Measurements from ENCODE around the gene MPO.
A peak's percentile ranks its signal among the peaks of the same experiment; 100 is the strongest.

MPO gene

DNA sequence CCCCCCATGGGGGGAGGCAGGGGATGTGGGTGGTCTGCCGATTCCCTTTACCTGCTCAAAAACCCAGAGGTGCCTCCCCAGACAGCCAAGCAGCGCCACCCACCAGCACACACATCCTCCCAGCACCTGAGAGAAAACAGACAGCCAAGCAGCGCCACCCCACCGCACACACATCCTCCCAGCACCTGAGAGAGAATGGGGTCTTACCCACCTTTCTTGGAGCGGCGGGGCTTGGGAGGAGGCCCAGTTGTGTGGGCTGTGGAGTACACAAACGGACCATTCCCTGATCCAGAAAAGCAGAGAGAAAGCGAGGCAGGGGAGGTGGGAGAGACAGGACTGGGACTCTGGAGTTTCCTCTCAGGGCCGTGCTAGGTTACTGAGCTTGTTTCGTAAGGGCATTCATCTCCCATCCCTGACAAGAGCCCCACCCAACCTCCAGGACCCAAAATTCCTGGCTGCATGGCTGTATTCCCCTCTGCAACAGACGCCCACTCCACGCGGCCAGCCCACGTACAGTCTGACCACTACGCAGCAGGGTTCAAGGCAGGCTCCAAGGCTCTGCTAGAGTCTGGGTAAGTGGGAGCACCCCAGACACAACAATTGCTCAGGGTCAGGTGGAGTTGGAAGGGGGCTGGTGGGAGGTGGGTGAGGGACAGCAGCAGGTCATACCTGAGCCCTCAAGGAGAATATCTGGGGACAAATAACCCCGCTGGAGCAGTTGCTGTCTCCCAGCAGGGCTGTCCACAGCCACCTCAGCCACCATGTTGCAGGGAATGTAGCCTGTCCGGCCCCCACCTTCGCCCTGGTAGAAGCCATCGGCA lies 25.6 kb upstream of the MPO start:
- DNase-seq: no peak

DNA sequence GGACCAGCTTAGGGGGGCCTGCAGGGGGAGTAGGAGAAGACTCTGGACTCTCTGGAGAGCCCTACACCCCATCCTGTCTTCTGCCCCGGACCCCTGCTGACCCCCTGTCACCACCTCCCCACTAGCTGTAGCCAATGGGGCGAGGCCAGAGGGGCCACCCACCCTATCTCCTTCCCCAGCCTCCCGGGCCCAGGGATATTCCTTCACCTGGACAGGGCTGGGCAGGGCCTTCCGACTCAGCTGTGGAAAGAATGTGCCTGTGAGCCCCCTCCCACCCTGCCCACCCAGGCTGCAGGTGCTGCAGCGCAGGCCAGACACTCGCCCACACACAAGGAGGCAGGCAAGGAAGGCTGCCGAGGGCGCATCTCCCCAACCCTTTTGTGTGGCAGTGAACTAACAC lies 24.9 kb upstream of the MPO start:
- no peak for DNase-seq

DNA sequence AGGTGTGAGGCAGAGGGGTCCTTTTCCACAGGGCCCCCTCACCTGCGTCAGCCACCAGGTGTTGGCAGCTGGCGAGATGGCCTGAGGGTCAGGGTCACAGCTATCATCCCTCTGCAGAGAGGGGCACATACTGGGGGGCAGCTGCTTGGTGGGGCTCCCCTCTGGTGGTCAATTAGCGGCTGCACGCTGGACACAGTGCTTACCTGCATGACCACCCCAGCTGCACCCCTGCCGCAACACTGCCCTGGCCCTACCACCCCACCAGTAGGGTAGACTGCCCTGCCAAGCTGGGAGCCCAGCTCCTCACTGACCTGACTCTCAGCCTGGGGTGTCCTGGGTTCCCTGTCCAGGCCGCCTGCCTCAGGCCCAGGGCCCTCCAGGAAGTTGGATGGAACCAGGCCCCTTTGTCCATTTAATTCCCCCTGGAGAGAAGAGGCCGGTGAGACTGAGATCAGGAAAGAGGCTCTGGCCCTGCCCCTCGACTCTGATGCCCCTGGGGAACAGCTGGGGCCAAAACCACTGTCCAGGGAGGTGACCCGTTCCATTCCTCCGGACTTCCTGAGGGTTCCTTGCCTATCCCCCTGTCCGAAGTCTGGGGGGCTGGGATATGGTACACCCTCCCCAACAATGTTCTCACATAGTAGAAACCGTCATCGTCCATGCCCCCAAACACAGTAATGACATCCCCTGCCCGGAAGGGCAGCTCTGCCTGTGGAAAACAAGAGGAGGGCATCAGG lies 24.2 kb upstream of the MPO start:
- DNase-seq: no peak

DNA sequence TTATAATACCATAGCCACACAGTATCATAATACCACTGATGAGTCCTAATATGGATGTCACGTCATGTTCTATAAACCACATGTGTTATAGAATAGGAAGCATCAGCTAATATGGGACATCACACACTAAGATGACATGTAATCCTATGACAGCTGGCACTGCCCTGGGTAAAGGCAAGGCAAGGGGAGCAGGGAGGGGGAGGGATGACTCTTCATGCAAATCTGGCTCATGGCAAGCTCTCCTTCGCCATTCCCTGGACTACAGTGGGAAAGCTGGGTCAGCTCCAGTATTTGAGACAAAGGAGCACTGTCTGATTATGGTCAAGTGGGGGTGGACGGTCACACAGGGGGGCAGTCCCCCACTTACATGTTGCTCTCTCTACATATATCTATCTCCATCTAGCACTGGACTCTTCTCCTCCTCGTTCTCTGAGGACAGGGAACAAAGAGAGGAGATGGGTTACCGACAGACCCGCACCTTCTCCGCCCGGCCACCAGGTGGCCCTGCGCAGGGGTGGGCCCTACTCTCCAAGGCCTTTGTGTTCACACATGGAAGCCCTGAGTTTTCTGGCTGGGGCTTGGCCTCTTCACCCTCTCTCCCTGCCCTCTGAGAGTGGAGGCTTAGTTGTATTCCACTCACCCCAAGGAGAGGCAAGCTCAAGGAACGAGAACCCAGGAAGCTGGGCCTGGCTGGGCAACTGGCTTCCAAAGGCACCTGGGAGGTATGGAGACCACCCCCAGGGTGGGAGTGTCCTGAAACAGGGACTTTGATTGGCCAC lies 23.4 kb upstream of the MPO start:
- peak; percentile 28 for DNase-seq

DNA sequence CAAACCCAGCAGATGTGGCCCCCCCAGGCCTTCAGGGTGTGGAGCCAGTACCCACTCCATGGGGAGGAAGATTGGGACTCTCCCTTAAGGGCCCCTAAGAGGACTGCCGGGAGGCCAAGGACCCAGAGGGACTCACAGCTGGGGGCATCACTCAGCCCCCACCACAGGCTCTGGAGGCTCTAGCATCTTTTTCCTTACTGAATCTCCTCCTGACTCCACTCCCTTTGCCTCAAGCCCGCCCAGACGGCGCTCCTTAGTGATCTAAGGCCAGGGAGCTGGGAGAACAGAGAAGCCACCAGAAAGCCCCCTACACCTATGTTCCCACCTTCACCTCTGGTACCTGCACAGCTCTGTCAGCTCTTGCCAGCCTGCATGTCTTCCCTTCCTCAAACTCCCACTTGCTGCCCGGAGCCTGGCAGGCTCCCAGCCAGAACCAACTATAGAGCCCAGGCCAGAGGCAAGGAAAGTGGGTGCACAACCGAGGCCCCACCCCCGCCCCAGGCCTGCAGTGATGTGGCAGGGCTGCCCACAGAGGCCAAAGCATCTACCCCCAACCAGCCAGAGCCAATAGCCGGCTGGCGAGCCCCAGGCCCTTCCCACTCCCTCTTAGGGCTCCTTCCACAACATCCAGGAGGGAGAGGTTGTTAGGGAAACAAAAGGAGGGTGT lies 22.3 kb upstream of the MPO start:
- DNase-seq: no peak

DNA sequence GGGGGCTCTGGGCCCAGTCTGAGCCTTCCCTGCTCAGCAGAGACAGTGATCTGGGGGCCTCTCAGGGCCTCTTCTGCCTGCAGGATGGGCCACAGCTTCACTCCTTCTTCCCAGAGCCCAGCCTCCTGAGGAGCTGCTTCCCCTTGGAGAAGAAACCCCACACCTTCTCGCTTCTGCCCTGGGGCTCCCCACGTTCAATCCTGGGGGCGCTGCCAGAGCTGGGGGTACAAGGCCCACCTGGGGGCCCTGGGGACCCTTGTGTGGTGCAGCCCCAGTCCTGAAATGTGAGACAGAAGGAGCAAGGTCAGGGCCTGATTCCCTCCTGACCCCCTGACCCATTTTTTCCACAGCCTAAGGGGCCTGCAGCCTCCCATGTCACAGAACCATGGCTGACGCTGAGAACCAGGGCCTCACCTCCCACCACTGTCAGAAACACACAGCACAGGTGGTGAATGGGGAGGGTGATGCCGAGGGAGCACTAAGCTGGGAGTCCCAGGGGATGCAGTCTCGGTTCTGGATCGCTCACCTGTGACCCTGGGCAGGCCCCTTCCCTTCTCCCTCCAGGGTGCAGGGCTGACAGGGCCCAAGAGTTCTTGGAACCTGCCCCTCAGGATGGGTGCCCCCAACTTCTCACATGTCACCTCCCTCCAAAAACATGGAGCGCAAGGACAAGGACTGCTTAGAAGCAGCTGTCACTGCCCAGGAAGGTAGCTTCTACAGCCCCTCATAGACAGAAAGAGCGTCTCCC lies 21.6 kb upstream of the MPO start:
- no peak for DNase-seq

GRCh38 chr17:58301504-58302150 lies 20.9 kb upstream of the MPO start:
- DNase-seq: no peak

GRCh38 chr17:58300336-58300735 lies 19.6 kb upstream of the MPO start:
- no peak for DNase-seq

DNA sequence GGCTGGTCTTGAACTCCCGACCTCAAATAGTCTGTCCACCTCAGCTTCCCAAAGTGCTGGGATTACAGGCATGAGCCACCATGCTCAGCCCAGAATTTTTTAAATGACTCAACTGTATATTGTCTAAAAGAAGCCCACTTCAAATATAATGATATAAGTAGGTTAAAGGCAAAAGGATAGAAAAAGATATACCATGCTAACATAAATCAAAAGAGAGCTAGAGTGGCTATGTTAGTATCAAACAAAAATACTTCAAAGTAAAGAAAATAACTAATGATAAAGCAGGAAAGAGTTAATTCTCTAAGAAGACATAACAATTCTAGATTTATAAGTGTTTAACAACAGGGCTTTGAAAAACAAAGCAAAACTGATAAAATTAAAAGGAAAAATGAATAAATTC lies 13.3 kb upstream of the MPO start:
- DNase-seq: no peak

GRCh38 chr17:58291246-58291645 lies 10.5 kb upstream of the MPO start:
- no peak for DNase-seq

DNA sequence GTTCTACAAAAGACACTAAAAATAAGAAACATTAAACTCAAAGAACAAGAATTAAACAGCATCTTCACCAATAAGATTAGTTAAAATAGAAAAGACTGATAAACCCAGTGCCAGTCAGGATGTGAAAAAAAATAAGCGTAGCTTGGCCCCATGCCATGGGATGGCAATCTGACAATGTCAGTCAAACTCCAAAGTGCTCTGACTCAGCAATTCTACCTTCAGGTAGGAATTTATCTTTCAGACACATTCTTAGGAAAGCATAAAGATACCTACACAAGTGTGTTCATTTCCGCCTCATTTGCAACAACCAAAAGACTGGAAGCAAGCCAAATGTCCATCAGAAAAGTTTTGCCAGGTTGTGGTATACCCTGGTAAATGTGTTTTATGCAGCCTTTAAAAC lies 9.1 kb upstream of the MPO start:
- no peak for DNase-seq

DNA sequence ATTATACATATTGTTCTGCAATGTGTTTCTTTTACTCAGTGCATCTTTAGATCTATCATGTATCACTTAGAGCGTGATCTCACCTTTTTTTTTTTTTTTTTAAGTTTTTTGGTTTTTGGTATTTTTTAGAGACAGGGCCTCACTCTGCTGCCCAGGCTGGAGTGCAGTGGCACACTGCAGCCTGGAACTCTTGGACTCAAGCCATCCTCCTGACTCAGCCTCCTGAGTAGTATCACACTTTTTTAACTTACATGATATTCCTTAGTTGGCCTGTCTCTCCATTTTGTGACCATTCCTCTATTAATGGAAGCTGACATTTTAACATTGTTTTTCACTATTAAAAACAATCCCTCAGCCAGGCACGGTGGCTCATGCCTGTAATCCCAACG lies 4.7 kb upstream of the MPO start:
- DNase-seq: no peak

DNA sequence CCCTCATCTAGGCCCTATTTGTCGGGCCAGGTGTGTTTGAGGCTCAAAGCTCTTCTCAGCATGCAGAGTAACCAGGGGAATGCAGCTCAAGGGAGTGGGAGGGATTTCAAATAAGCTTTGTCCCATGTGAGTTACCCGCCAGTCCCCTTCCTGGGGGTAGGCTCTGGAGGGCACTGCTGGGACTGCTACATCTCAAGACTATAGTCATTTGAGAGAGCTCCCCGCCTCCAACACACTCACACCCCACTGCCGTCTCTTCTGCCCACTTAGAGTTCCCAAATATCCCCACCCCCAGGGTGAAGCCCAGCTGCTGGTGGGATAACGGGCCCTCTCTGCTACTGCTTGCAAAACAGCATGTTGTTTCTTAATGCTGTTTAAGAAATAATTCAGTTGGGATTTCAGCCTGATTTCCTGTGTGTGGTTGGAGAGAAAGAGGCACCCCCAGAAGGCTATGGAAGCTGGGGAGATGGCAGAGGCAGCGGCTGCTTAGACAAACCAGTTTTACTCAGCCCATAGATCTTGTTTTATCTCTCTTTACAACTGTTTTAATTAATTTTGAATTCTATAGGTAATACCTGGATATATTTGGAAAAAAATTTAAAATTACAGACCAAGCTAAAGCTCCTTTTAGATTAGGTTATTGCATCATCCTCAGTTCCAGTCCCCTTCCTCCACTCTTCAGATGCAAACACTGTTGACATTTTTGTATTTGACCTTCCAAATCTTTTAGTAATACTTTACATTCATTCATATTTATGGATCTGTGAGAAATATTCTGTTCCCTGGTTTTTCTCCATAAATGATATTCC lies 4.1 kb upstream of the MPO start:
- no peak for DNase-seq

DNA sequence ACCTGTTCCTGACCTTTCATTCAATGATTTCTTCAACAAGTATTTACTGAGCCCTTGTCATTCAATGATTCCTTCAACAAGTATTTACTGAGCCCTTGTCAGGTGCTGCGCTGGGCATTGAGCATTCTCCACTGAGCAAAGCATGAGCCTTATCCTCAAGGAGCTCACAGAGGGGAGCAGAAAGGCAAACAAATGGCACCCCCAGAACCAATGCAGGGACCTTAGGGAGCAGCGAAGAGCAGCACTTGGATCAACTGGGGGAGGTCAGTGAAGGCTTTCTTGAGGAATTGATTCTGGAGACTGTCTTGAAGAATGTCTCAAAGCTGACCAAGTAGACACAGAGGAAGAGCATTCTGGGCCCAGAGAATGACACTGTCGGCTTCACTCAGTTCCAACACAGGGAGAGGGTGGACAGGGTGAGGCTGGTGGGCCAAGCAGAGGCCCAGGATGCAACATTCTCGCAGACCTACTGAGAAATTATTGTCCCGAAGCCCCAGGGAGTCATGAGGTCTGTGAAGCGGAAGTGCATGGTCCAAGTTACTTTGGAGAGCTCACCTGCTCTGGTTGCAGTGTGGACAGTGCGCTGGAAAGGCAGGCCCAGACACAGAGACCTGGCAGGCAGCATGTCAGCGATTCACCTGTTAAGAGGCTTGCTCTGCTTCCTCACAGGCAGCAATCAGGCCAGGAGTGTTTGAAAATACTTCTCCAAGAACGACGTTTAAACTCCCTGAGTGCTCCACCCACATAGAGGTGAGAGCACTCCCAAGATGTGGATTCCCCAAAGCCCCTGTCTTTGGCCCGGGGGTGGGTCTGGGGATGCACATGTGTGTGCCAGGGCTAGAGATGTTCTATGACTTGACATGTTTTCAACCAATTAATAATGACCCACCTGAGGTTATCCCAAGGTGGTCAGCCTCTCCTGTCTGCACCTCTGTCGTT lies 3.2 kb upstream of the MPO start:
- no peak for DNase-seq

DNA sequence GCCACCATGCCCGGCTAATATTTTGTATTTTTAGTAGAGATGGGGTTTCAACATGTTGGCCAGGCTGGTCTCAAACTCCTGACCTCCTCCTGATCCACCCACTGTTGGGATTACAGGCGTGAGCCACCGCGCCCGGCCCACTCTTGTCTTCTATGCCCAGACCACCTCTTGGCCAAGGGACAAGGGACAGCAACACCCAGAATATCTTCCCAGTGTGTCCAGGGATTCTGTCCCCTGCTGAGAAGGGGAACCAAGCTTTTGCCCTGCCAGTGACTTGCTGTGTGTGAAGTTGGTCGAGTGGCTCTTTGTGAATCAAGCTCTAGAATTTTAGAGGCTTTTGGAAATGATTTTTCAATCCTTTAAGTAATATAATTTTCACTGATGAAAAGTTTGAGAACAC lies 1.7 kb upstream of the MPO start:
- DNase-seq: no peak

DNA sequence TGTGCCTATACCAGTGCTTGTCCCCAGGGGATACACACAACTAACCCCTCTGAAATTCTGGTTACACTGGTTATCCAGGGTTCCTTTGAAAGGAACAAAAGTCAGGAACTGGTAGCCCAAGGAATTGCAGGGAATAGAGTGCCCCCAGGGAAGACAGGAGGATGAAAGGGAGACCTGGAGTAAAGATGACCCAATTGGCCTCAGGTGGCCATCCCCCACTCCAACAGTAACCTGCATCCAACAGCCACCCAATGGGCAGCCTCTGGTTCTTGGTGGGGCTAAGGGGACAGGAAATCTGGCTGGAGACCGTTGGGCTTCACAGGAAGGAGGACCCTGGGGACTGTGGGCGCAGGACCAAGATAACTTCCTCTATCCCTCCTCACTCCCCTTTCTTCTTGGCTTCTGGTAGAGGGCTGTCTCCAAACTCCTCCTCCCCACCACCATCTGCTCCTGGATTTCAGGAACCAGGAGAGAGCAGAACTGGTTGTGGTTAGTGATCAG lies 826 bp upstream of the MPO start:
- no peak for DNase-seq

DNA sequence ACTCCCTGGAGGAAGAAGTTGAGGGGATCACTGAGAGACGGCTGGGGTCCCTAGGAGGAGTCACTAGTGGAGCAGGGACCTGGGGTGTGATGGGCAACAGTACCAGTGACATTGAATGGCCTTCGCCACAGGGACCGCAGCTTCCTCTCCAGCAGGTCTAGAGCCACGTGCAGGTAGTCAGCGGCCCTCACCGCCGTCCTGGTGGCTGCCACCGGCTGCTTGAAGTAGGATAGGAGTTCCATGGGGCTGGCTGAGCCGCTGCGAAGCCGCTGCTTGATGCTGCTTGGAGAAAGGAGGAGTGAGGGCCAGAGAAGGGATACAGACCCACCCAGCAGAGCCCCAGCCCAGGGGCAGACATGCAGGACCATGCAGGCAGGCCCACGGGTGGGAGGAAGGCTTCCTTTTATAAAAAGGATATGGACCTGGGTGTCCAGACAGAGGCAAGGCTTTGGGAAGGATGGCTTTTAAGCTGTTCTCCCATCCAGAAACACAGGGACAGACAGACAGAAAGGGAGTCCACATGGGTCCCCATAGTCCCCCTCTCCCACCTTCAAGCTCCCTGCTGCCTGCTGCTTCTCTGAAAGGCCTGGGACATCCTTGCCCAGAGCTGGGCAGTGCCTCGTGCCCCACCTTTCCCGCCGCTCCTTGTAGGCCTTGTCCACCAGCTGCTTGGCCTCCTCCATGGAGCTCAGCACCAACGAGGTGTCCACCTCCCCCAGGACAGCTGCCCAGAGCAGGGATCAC lies 827 bp downstream of the MPO start:
- DNase-seq: no peak

GRCh38 chr17:58279016-58279711 lies 1.6 kb downstream of the MPO start:
- no peak for DNase-seq
